T-cell (primary cell): ENCODE measurements around the gene ZMYND8. TPM values are rescaled to one million over a fixed set of nuclear protein-coding genes. Genes with fewer than 3 reads are reported as not detected.

Experiments used
- ATAC-seq, 4 experiments: fragments of 200-7000 bp in 3 of 4; fragments of 150-1000 bp in 1 of 4; cut with Tn5 transposase; replicated peaks in 1 of 4; 1 replicate in 3 of 4; 2 replicates in 1 of 4; pipeline ENCODE4 v1.10.0; 2021; ENCODE audit warnings: moderate library complexity in 3 of 4, mild to moderate bottlenecking in 2 of 4, moderate number of reproducible peaks in 1 of 4
- CTCF ChIA-PET, 2 donors: fragments of 300-600 bp; sonication (Branson Sonifier 250); formaldehyde crosslinking; loops; one replicate each; lab custom pipeline; 2022; ENCODE audit warnings: antibody characterized with exemption in 2 of 2; lab: Charles Lee
- POLR2A ChIA-PET, 2 donors: fragments of 300-600 bp; sonication (Branson Sonifier 250); formaldehyde crosslinking; loops; one replicate each; lab custom pipeline; 2022; ENCODE audit warnings: antibody characterized with exemption in 2 of 2; lab: Charles Lee
- DNase-seq, 35 experiments: peaks; one replicate each; pipeline versions ENCODE4 v3.0.0 to v3.0.0-alpha.2; 2013 to 2023
- H3K27ac ChIP-seq: one replicate; pipeline ENCODE4 v1.5.1; 2013; ENCODE audit warnings: low read length
- H3K27me3 ChIP-seq, 2 experiments: replicated peaks in 1 of 2; 1 replicate in 1 of 2; 2 replicates in 1 of 2; pipeline versions ENCODE4 v1.6.1 to v1.7.0; 2013; ENCODE audit warnings: low read length in 1 of 2, mixed read lengths in 1 of 2; ENCODE audit not compliant: control insufficient read depth in 2 of 2, insufficient read depth in 2 of 2; ENCODE audit errors: extremely low read depth in 1 of 2
- H3K36me3 ChIP-seq, 2 donors: 1 replicate in 1 of 2; 2 replicates in 1 of 2; pipeline versions ENCODE4 v1.6.1 to v1.7.0; 2013; ENCODE audit warnings: low read length in 1 of 2; ENCODE audit not compliant: control insufficient read depth in 2 of 2, insufficient read depth in 1 of 2; ENCODE audit errors: extremely low read depth in 1 of 2
- H3K4me1 ChIP-seq, 2 experiments: 1 replicate in 1 of 2; 2 replicates in 1 of 2; pipeline versions ENCODE4 v1.6.1 to v1.7.0; 2013; ENCODE audit warnings: low read length in 2 of 2, mixed read lengths in 1 of 2; ENCODE audit not compliant: insufficient read depth in 2 of 2, control insufficient read depth in 1 of 2; ENCODE audit errors: extremely low read depth in 1 of 2
- H3K4me3 ChIP-seq, 2 donors: 1 replicate in 1 of 2; 2 replicates in 1 of 2; pipeline versions ENCODE4 v1.5.1 to v1.7.0; 2013; ENCODE audit warnings: mild to moderate bottlenecking in 2 of 2, low read length in 1 of 2, moderate library complexity in 1 of 2; ENCODE audit not compliant: control insufficient read depth in 1 of 2; ENCODE audit errors: extremely low read depth in 1 of 2
- H3K9me3 ChIP-seq: 2 replicates; pipeline ENCODE4 v1.7.0; 2013
- H3K27ac Mint-ChIP-seq, 2 donors: one replicate each; pipeline ENCODE4 v1.8.0; 2020 to 2021; ENCODE audit warnings: mild to moderate bottlenecking in 2 of 2, mixed read lengths in 2 of 2
- H3K27me3 Mint-ChIP-seq, 2 donors: one replicate each; pipeline ENCODE4 v1.8.0; 2021 to 2022; ENCODE audit warnings: mixed read lengths in 2 of 2
- H3K36me3 Mint-ChIP-seq: one replicate; pipeline ENCODE4 v1.8.0; 2021; ENCODE audit warnings: mixed read lengths
- H3K4me1 Mint-ChIP-seq, 3 donors: one replicate each; pipeline ENCODE4 v1.8.0; 2020 to 2022; ENCODE audit warnings: mixed read lengths in 3 of 3, mild to moderate bottlenecking in 1 of 3
- H3K4me3 Mint-ChIP-seq, 3 donors: one replicate each; pipeline ENCODE4 v1.8.0; 2020 to 2022; ENCODE audit warnings: mild to moderate bottlenecking in 3 of 3, mixed read lengths in 3 of 3, moderate library complexity in 3 of 3
- H3K9me3 Mint-ChIP-seq, 3 donors: one replicate each; pipeline ENCODE4 v1.8.0; 2020 to 2022; ENCODE audit warnings: mixed read lengths in 3 of 3
- WGBS: methylation state at CpG from one replicate; pipeline ENCODE4 v1.1.5; 2013; ENCODE audit warnings: missing lambda C conversion rate; ENCODE audit not compliant: insufficient coverage; 5-methylcytosine and 5-hydroxymethylcytosine counted together
- total RNA-seq, 35 experiments: library from RNA in 6 of 35; stranded (reverse) in 6 of 35; fragments of 120-200 nt in 1 of 35; gene quantifications; one replicate each; pipeline versions ENCODE4 v1.2.1 to v1.2.4 and lab custom pipeline; 2013 to 2026

ZMYND8 gene
- total RNA-seq, 5 donors from 2014 or later (not counting 1 experiment from before 2014, with no cell fraction given), result 39.6 to 68.9 (median 43.6) TPM

DNA sequence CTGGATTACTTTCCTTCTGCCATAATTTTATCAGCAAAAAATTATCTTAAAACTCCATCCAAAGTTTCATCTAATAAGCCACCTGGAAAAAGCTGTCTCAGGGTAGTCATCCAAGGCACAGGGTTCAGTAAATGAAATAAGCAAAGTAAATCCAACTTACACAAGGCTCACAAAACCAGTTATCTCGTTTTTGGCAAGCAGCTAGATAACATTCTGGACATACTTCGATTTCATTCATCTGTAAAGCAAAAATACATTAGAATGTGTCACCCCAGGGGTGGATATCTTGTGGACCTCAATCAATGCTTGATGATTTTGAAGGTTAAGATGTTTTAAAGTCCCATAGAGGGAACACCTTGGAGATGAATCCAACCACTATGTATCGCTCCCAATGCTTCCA is 73.1 kb downstream of the ZMYND8 start:
- WGBS, result 100% methylated on average over 1 of the region's 3 CpGs
- peaks cover 18 to 79% of the 10 kb centered on the region in 2 donors for H3K36me3 ChIP-seq
- DNase-seq, result no peak
- H3K27me3 ChIP-seq, result no peaks in the 10 kb centered on the region
- H3K27ac ChIP-seq, result no peak overlapping the region
- no peak overlapping the region for H3K4me3 Mint-ChIP-seq
- no peaks in the 10 kb centered on the region for H3K27me3 Mint-ChIP-seq
- H3K4me1 Mint-ChIP-seq, result peaks cover 0 to 7% (median 0%) of the 10 kb centered on the region in 3 donors
- H3K4me1 ChIP-seq, result no peaks in the 10 kb centered on the region
- H3K9me3 ChIP-seq, result no peaks in the 10 kb centered on the region
- ChIA-PET POLR2A (no interaction called here), CTCF (no interaction called here)
- H3K27ac Mint-ChIP-seq, result peak overlapping the region; percentile 33 to 56
- H3K4me3 ChIP-seq, result no peak overlapping the region
- H3K9me3 Mint-ChIP-seq, result no peaks in the 10 kb centered on the region
- peaks cover 54% of the 10 kb centered on the region for H3K36me3 Mint-ChIP-seq
- no peak for ATAC-seq

DNA sequence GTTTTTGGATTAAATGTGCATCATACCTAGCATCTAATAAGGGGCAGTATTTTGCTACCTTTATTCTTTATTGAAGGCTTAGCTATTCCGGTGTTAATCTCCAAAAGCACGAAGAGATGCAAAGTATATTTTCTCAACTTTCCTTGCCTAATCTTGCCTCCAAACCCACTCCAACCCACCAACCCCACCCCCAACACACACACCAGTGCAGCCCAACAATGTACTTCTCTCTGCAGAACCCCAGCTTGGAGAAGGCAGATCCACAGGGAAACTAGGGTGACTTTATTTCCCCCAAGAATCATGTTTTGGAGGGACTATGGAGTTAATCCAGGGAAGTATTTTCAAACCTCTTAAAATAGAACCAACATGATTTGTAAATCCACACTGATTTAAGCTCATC is 73.6 kb downstream of the ZMYND8 start:
- POLR2A ChIA-PET, result no interaction called here
- Histone ChIP-seq H3K27ac (no peak overlapping the region), H3K36me3 (peaks cover 18 to 81% of the 10 kb centered on the region in 2 donors), H3K4me1 (no peaks in the 10 kb centered on the region), H3K9me3 (no peaks in the 10 kb centered on the region), H3K4me3 (no peak overlapping the region), H3K27me3 (no peaks in the 10 kb centered on the region)
- ATAC-seq, result no peak
- no peak for DNase-seq
- Mint-ChIP-seq H3K36me3 (peaks cover 57% of the 10 kb centered on the region), H3K4me1 (peaks cover 0 to 7% (median 0%) of the 10 kb centered on the region in 3 donors), H3K9me3 (no peaks in the 10 kb centered on the region), H3K27ac (no peak overlapping the region), H3K27me3 (no peaks in the 10 kb centered on the region), H3K4me3 (no peak overlapping the region)
- WGBS, result no CpG with 5 or more reads among the region's 2 CpGs
- CTCF ChIA-PET, result interaction anchor here (0.7 to 1.2 kb wide), 3 partner anchors 11 to 101 kb away, joined by 3 to 6 read pairs (median 5); no protein-coding TSS in a partner anchor

DNA sequence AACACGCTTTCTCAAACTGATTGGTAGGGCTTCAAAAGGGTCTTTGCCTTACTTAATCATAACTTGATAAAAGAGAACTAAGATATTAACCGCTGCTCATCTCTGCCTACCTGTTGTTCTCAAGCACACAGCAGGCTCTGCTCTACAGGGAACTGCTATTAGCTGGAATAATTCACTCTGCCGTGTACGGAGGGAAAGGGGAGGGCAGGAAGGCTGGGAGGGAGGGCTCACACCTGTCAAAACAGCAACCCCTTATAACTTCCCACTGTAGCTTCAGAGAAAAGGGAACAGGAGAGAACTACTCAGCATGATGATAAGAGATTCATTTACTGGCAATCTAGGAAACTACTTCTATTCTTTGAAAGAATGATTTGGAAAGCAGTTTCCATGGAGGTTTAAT is 75.1 kb downstream of the ZMYND8 start:
- peaks cover 0 to 7% (median 4%) of the 10 kb centered on the region in 3 donors for H3K4me1 Mint-ChIP-seq
- ATAC-seq (no peak), DNase-seq (no peak)
- no peaks in the 10 kb centered on the region for H3K27me3 ChIP-seq
- no peaks in the 10 kb centered on the region for H3K4me1 ChIP-seq
- no peak overlapping the region for H3K27ac Mint-ChIP-seq
- no peak overlapping the region for H3K4me3 Mint-ChIP-seq
- H3K9me3 ChIP-seq, result no peaks in the 10 kb centered on the region
- POLR2A ChIA-PET, result no interaction called here
- no peak overlapping the region for H3K4me3 ChIP-seq
- H3K36me3 Mint-ChIP-seq, result peaks cover 57% of the 10 kb centered on the region
- no peak overlapping the region for H3K27ac ChIP-seq
- H3K27me3 Mint-ChIP-seq, result no peaks in the 10 kb centered on the region
- CTCF ChIA-PET, result interaction anchor here in 1 of 2 donors (0.7 kb wide), 1 partner anchor 225 kb away, joined by 4 read pairs; no protein-coding TSS in a partner anchor
- WGBS, result 100% methylated on average over 1 of the region's 4 CpGs
- H3K9me3 Mint-ChIP-seq, result no peaks in the 10 kb centered on the region
- H3K36me3 ChIP-seq, result peaks cover 19 to 78% of the 10 kb centered on the region in 2 donors

DNA sequence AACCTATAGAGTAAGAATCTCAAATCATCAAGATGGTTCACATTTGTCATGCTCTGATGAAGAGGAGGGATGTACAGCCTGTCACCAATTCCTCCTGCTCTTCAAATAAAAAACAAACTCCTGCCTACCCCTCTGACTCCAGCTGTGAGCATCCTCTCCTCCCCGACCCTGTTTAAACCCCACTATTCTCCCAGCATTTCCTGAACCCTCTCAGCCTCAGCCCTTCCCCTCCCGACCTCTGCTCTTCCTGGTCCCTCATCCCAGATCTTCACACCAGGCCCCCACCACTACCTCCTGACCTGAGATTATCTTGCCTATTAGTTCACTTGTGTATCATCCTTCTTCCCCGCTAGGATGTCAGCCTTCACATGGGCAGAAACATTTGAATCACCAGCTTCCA is 75.8 kb downstream of the ZMYND8 start:
- Mint-ChIP-seq H3K27me3 (no peaks in the 10 kb centered on the region), H3K4me1 (peaks cover 0 to 9% (median 7%) of the 10 kb centered on the region in 3 donors), H3K27ac (peak overlapping the region; percentile 1 to 29), H3K9me3 (no peaks in the 10 kb centered on the region), H3K36me3 (peaks cover 62% of the 10 kb centered on the region), H3K4me3 (no peak overlapping the region)
- no peak overlapping the region for H3K27ac ChIP-seq
- POLR2A ChIA-PET, result no interaction called here
- H3K4me1 ChIP-seq, result no peaks in the 10 kb centered on the region
- no peaks in the 10 kb centered on the region for H3K27me3 ChIP-seq
- H3K4me3 ChIP-seq, result no peak overlapping the region
- H3K9me3 ChIP-seq, result no peaks in the 10 kb centered on the region
- DNase-seq, result no peak
- 83% methylated on average over 2 of the region's 3 CpGs for WGBS
- no peak for ATAC-seq
- H3K36me3 ChIP-seq, result peaks cover 22 to 84% of the 10 kb centered on the region in 2 donors
- CTCF ChIA-PET, result no interaction called here

DNA sequence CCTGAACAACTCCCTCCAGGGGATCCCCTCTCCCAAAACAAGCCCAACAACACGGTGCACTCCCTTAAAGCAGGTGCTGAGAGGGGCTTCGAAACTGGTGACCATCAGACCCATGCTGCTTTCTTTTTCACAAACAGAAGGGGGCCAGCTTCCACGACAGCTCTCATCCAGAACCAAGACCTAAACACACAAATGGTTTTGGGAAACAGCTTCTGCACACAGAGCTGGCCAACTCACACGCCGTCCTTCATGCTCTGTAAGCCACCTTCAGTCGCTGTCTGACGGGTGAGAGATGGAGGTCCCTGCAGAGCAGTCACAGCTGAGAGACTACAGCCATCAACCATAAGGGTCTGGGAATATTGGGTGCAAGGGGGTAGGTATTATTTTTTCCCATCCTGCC is 76.3 kb downstream of the ZMYND8 start:
- Mint-ChIP-seq H3K27me3 (no peaks in the 10 kb centered on the region), H3K4me1 (peaks cover 2 to 14% (median 7%) of the 10 kb centered on the region in 3 donors), H3K9me3 (no peaks in the 10 kb centered on the region), H3K4me3 (no peak overlapping the region), H3K36me3 (peaks cover 63% of the 10 kb centered on the region), H3K27ac (no peak overlapping the region)
- H3K27me3 ChIP-seq, result no peaks in the 10 kb centered on the region
- H3K4me1 ChIP-seq, result no peaks in the 10 kb centered on the region
- ChIA-PET CTCF (no interaction called here), POLR2A (no interaction called here)
- no peak overlapping the region for H3K27ac ChIP-seq
- no peak overlapping the region for H3K4me3 ChIP-seq
- no peak for ATAC-seq
- 100% methylated on average over 3 of the region's 7 CpGs for WGBS
- no peaks in the 10 kb centered on the region for H3K9me3 ChIP-seq
- DNase-seq, result no peak
- peaks cover 22 to 82% of the 10 kb centered on the region in 2 donors for H3K36me3 ChIP-seq

DNA sequence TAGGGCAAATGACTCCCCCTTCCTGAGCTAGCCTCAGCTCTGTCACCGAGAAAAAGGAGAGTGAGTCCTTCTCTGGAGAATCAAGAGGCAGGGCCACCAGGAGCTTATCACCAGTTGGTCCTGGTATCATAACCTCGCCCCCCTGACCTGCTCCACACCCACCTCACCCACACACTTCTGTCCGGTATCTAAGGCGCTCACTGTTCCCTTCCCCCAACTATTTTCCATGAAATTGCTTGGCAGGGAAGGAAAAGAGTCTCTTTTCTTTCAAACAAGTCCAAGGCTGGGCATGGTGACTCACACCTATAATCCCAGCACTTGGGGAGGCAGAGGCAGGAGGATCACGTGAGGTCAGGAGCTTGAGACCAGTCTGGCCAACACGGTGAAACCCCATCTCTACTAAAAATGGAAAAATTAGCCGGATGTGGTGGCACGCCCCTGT is 77.6 kb downstream of the ZMYND8 start:
- Mint-ChIP-seq H3K36me3 (peaks cover 51% of the 10 kb centered on the region), H3K4me1 (peaks cover 7 to 27% (median 15%) of the 10 kb centered on the region in 3 donors), H3K27ac (no peak overlapping the region), H3K4me3 (no peak overlapping the region), H3K27me3 (no peaks in the 10 kb centered on the region), H3K9me3 (no peaks in the 10 kb centered on the region)
- no peaks in the 10 kb centered on the region for H3K4me1 ChIP-seq
- CTCF ChIA-PET, result interaction anchor here in 1 of 2 donors (0.5 kb wide), 1 partner anchor 103 kb away, joined by 7 read pairs; no protein-coding TSS in a partner anchor
- peaks cover 22 to 78% of the 10 kb centered on the region in 2 donors for H3K36me3 ChIP-seq
- H3K9me3 ChIP-seq, result no peaks in the 10 kb centered on the region
- ATAC-seq, result no peak
- H3K27me3 ChIP-seq, result no peaks in the 10 kb centered on the region
- WGBS, result 92% methylated on average over 3 of the region's 8 CpGs
- no peak overlapping the region for H3K27ac ChIP-seq
- H3K4me3 ChIP-seq, result no peak overlapping the region
- DNase-seq, result no peak
- POLR2A ChIA-PET, result no interaction called here
